ENCODE measurements around the gene HSPB7. TPM values are rescaled to one million over a fixed set of nuclear protein-coding genes. Genes with fewer than 3 reads are reported as not detected.
"Not testable (repeated sequence)": the region's sequence is repeated elsewhere in the genome, so short reads cannot be mapped to it uniquely, and the experiment has no call there.

Gene HSPB7
- total RNA-seq, 1 donor from 2014 or later: not detected

- intact Hi-C loops (cut with micrococcal nuclease): not testable (repeated sequence)
These were observed 8.5 kb upstream of the HSPB7 start for GRCh38 chr1:16026302-16026701.

DNA sequence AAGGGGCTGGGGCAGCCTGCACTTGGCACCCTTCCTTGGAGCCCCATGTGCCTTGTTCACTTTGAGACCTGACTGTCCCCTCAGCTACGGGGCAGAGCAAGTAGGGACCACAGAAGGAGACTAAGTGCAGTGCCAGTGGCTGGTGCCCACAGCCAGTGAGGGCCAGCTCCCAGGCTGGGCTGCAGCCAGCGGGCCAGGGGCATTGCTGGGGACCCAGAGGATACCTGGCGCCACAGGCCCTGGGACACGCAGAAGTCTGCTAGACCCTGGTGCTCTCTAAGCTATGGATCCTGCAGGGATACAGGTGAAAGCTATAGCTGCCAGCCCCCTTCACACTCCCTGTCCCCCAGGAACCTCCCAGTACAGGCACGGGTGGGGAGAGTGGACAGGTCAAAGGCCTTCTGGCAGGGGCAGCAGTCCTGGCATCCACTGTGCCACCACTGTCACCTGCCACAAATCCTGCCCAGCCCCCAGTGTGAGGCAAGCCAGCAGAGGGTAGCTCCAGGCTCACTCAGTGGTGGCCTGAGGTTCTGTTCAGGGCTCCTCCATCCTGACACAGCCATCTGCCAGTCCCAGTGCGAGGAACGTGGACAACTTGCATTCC is 5.3 kb upstream of the HSPB7 start:
- intact Hi-C loops (cut with micrococcal nuclease): no loop called here

DNA sequence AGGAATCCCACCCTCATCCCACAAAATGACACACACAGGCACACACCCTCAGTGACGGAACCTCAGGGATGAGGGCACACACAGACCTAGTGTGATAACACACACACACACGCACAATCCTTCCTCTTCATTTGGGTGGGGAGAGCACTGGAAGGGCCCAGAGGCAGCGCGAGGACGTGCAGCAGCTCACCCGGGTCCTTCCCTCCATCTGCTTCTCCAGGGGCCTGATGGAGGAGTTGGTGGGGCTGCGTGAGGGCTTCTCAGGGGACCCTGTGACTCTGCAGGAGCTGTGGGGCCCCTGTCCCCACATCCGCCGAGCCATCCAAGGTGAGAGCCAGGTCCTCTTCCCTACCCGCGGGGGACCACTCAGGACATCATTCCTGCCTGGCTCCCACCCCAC is 4.5 kb upstream of the HSPB7 start:
- intact Hi-C loops (cut with micrococcal nuclease): no loop called here

- intact Hi-C loops (cut with micrococcal nuclease): no loop called here
These were observed 3.8 kb upstream of the HSPB7 start, which contains the start of gene CLCNKA for GRCh38 chr1:16021681-16022080. Gene CLCNKA, plus strand, starts transcription at chr1:16022036. Its CDS starts 584 bp downstream, at chr1:16022620.

GRCh38 chr1:16020878-16021277 is 3.0 kb upstream of the HSPB7 start:
- intact Hi-C loops (cut with micrococcal nuclease): not testable (repeated sequence)

GRCh38 chr1:16020325-16020724 is 2.5 kb upstream of the HSPB7 start:
- intact Hi-C loops (cut with micrococcal nuclease): no loop called here

DNA sequence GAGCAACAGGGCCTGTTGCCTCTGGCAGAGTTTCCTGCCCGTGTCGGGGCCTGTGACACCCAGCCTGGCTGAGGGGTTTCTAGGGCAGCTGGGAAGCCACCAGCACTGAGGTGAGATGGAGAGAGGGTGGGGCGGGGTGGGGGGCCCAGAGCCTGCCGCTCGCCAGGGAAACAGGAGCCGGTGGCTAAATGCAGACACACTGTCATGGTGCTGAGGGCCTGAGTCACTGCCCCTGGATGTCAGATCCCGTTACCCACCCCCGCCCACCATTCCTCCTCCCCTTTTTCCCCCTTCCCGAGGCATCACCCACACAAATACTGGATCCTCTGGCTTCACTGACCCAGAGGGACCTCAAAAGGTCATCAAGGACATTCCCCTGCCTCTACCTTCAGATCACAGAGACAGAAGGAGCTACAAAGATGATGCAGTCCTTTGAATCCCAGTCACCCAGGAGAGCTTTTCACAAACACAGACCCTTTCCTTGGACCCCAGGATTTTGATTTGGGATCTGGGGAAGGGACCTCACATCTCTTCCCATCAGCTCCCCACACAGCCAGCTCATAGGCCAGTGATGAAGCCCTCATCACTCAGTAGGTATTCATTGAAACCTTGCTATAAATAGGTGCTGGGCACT is 1.9 kb upstream of the HSPB7 start:
- intact Hi-C loops (cut with micrococcal nuclease): loop anchor here (10.0 kb wide), 1 partner anchor 345 kb away; the partner anchor contains the start of gene SZRD1

- intact Hi-C loops (cut with micrococcal nuclease): loop anchor here (10.0 kb wide), 1 partner anchor 346 kb away; the partner anchor contains the start of gene SZRD1
These were observed 1.2 kb upstream of the HSPB7 start for GRCh38 chr1:16018749-16019643.

GRCh38 chr1:16018308-16018707 is 465 bp upstream of the HSPB7 start:
- intact Hi-C loops (cut with micrococcal nuclease): loop anchor here (10.0 kb wide), 1 partner anchor 346 kb away; the partner anchor contains the start of gene SZRD1

DNA sequence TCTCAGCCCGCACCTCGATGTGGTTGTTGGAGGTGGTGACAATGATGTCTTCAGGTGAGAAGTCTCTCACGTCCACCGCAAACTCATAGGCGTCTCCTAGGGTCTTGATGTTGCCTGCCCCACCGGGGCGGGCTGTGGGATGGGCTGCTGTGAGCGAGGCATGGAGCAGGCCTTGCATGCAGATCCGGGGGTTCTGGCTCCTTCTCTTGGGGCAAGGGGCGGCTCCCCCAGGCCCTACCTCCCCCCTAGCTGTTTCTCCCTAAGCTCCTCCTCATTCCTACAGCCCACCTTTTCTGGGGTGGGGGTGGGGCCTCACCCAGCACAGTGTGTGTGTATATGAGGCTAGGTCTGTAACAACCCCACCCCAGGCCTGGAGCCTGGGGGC is 775 bp downstream of the HSPB7 start:
- intact Hi-C loops (cut with micrococcal nuclease): loop anchor here (10.0 kb wide), 1 partner anchor 348 kb away; the partner anchor contains the start of gene SZRD1

DNA sequence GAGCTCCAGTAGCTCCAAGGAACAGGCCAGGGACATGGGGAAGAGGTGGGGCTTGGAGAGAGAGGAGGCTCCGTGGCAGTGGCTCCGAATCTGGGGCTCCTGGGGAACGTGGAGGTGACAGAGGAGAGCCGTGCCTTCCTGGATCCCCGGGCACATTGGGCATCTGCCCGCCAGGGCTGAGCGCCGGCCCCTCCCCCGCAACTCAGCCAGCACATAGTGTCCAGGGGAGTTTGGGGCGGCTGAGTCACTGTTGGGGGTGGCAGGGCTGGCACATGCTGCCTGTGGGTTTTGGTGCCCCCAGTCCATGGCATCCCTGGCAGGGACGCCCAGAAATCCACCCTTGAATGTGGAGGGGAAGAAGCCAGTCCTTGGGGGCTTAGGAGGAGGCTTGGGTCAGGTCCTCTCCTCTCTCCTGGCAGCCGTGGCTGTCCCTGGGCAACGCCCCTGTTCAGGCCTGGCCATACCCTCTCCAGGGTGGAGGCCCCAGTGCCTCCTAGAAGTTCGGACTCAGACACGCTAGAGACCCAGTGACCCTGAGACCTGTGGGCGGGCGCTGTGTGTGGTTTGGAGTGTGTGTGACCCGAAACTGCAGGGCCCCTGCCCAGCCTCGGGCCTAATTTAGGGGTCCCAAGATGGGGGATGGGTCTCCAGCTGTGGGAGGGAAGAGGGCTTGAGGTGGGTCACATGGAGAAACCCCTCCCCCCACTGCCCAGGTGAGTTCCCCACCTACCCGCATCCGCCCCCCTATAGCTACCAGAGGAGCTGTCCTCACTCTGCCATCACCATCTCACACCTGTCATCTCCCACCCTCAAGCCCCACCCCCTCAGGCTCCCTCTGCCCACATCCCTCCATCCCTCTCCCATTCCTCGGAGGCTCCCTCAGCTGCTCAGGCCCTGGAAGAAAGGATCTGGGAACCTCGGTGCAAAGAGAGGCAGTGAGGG is 1.6 kb downstream of the HSPB7 start:
- intact Hi-C loops (cut with micrococcal nuclease): loop anchor here (10.0 kb wide), 1 partner anchor 349 kb away; the partner anchor contains the start of gene SZRD1

GRCh38 chr1:16015491-16015890 is 2.4 kb downstream of the HSPB7 start:
- intact Hi-C loops (cut with micrococcal nuclease): loop anchor here (10.0 kb wide), 1 partner anchor 349 kb away; the partner anchor contains the start of gene SZRD1

DNA sequence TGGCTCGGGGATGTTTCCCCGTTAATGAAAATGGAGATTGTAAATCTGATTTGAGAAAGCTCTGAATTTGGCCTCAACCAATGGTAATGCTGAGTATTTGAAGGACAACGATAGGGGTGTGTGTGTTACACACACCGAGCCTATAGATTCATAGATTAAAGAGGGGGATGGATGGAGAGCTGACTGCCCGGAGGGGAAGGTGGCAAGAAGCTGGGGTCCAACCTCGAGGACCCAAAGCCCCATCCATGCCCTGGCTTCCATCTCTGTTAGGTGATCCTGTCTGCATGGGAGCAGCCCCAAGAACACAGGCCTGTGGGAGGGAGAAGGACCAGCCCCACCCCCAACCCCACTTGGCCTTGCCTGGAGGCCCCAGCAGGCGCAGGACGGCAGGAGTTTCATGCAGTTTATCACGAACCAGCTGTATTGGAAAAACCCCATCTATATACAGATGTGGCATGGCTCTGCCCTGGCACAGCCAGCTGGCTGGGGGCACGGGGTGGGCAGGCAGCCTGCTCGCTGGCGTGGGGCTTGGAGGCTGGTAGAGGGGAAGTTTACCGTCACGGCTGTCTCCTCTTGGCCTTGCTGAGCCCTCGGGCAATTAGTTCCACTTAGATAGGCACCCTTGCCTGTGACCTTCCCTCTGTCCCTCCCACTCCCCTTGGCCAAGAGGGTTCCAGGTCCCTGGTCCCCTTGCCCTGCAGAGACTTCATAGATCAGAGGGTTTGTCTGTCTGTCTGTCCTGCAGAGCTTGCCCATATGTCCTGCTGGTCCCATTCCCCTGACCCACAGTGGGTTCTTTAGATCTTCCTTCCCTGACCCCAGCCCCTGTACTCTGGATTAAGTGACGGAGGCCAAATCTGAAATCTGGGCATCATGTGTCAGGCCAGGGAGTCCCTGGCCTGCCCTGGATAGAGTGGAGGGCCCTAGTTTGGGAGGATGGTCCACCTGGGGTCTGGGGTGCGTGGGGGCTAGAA is 3.0 kb downstream of the HSPB7 start:
- intact Hi-C loops (cut with micrococcal nuclease): loop anchor here (10.0 kb wide), 1 partner anchor 350 kb away; the partner anchor contains the start of gene SZRD1

- intact Hi-C loops (cut with micrococcal nuclease): loop anchor here (10.0 kb wide), 1 partner anchor 351 kb away; the partner anchor contains the start of gene SZRD1
These were observed 4.0 kb downstream of the HSPB7 start for GRCh38 chr1:16013908-16014258.

DNA sequence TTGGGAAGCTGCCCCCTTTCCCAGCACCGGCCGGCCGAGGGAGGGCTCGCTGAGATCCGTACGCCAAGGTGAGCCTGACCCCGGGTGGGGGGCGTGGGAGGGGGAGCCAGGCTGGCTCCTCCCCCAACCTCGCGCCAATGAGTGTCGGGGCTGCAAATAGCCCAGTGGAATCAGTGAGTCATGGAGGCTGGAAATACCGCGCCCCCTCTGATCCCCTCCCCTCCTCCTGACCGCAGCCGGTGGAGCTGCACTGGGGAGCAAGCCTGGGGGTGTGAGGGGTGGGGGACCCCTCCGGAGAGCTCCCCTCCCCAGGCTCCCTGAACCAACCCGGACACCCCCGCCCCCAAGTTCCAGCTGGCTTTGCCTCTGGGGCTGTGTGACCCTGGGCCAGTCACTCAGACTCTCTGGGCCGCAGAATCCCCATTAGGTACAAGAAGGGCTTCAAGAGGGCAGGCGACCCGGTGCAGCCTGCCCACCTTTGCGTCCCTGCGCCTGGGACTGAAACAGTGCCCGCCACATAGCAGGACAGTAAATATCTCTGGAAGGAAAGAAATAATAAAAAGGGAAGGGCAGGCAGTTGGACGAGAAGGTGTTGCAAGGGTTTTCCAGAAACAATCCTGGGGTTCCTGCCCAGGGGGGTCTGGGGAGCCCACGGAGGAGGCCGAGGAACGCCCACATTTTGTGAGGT is 4.5 kb downstream of the HSPB7 start:
- intact Hi-C loops (cut with micrococcal nuclease): loop anchor here (10.0 kb wide), 1 partner anchor 351 kb away; the partner anchor contains the start of gene SZRD1

- intact Hi-C loops (cut with micrococcal nuclease): loop anchor here (1.0 to 10.0 kb wide), 2 partner anchors 36 to 352 kb away; partner anchors contain the start of genes SZRD1 and ZBTB17
These were observed 5.1 kb downstream of the HSPB7 start for GRCh38 chr1:16012590-16013219.

DNA sequence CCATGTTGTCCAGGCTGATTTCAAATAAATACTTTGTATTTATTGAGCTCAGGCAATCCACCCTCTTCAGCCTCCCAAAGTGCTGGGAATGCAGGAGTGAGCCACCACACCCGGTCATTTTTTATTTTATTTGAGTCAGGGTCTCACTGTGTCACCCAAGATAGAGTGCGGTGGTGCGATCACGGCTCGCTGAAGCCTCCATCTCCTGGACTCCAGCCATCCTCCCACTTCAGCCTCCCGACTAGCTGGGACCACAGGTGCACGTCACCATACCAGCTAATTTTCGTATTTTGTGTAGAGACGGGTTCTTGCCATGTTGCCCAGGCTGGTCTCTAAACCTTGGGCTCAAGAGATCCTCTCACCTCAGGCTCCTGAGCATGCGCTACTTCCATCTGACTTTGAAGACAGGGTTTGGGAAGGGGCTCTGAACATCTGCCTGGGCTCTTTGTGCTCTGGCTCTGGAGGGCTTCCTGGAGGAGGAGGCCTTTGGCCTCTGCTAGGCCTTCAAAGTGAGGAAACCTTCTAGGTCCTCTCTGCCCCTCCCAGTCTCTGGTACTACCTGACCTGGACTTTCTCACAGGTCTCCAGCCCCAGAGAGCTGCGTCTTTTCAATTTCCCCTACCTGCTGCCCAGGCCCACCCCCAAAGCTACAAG is 5.8 kb downstream of the HSPB7 start:
- intact Hi-C loops (cut with micrococcal nuclease): loop anchor here (1.0 to 10.0 kb wide), 2 partner anchors 36 to 353 kb away; partner anchors contain the start of genes SZRD1 and ZBTB17

All from T-helper 1 cell treated with Interleukin-12 subunit alpha and Interleukin-12 subunit beta and Interleukin-4 antibody, amounts not matched to agents 30 ng/mL and 1 ng/mL, for 36 hours (primary cell).